Measurements from ENCODE around the gene TGFBI.

Gene TGFBI

GRCh38 chr5:136028782-136029742 lies at the start of gene TGFBI:
Gene TGFBI (plus strand): TSS chr5:136028988. CDS start chr5:136029056, 68 bp downstream.
- DNase-seq (ENCODE audit: low read depth in 1 of 2, low spot score in 1 of 2): no peak

- DNase-seq (ENCODE audit: low read depth in 1 of 2, low spot score in 1 of 2): no peak
Observed at GRCh38 chr5:135978993-135979392, 49.8 kb upstream of the TGFBI start.

DNA sequence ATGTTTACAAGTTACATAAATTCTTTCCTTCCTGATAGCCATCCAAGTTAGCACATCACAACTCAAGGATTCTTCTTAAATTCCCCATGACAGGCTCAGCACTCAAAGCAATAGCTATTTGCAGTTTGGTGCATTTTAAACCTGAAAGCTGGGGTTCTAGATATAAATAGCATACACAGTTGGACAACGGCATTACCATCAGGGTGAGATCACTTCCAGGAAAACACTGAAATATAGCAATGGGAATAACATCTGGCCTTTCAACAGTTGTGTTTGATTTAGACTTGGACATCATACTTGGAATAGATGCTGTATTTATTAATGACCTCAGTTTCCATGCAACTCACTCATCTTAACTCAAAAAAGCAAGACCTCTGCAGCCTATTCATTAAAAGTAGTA lies 49.3 kb upstream of the TGFBI start:
- no peak for DNase-seq (ENCODE audit: low read depth in 1 of 2, low spot score in 1 of 2)

DNA sequence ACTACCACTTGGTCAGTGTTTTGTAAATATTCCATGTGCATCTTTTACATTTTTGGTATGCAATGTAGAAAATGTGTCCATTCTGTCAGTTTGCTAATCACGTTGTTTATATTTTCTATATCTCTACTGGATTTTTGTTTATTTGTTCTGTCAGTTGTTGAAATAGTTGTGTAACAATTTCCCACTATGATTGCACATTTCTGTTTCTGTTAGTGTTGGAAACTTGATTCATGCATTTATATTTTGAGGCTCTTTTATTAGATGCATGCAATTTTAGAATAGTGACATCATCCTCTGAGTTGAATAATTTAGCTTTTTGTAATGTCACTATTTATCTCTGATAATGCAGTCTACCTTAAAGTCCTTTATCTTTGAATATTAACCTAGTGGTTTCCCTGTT lies 48.2 kb upstream of the TGFBI start:
- DNase-seq (ENCODE audit: low read depth in 1 of 2, low spot score in 1 of 2): no peak

DNA sequence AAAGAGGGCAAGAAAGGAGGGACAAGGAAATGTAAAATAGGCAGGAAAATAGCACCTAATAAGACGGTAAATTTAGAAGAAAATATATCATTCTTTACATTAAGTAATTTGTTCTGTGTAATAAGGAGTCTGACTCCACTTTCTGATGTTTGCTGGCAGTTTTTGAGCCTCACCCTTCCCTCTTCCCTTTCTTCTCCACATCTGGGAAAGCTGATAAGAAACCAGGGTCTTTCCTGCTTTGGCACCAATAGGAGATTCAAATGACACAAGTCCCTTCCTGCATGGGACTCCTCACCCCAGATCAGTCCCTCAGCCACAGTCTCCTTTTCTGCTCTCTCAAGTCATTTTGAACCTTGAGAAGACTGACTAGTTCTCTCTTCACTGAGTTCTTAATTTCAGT lies 42.8 kb upstream of the TGFBI start:
- no peak for DNase-seq (ENCODE audit: low read depth in 1 of 2, low spot score in 1 of 2)

- DNase-seq (ENCODE audit: low read depth in 1 of 2, low spot score in 1 of 2): no peak
Observed at GRCh38 chr5:135986401-135986800, 42.4 kb upstream of the TGFBI start.

DNA sequence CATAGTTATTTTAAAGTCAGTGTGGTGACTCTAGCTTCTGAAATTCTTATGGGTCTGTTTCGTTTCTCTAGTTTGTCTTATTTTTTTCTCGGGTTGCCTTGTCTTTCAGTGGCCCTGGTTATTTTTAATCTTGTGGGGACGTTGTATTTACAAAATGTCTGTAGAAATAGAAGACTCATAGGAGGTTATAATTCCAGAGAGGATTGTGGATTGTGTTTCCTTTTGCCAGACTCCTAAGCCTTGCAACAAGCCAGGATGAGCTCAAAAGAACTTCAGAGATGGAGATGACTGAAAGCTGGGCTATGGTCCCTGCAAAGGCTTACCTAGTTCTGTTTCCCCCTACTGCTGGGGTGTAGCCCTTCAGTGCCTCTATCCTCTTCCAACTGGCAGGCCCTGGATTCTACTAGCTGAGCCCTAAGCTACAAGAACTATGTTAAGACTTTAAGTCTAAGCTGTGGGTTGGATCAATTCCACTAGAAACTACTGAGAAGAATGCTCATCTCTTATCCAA lies 41.8 kb upstream of the TGFBI start:
- DNase-seq (ENCODE audit: low read depth in 1 of 2, low spot score in 1 of 2): no peak

- no peak for DNase-seq (ENCODE audit: low read depth in 1 of 2, low spot score in 1 of 2)
Observed at GRCh38 chr5:135988546-135988945, 40.2 kb upstream of the TGFBI start.

DNA sequence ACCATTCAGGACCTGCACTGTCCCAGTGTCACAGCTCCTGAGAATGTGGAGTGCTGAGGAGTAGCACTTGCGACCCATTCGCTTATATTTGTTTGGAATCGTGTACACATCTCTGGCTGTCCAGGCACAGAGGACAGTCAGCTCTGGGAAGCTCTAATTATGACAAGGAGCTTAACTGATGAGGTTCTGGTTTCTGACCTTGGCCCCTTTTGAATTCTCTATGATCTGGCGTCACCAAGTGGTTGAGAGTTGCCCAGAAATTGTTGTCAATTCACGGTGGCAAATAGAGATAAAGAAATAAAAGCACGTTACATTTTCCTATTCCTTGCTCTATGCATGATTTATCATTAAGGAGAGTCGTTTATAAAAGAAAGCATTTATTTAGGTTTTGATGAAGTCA lies 39.1 kb upstream of the TGFBI start:
- no peak for DNase-seq (ENCODE audit: low read depth in 1 of 2, low spot score in 1 of 2)

DNA sequence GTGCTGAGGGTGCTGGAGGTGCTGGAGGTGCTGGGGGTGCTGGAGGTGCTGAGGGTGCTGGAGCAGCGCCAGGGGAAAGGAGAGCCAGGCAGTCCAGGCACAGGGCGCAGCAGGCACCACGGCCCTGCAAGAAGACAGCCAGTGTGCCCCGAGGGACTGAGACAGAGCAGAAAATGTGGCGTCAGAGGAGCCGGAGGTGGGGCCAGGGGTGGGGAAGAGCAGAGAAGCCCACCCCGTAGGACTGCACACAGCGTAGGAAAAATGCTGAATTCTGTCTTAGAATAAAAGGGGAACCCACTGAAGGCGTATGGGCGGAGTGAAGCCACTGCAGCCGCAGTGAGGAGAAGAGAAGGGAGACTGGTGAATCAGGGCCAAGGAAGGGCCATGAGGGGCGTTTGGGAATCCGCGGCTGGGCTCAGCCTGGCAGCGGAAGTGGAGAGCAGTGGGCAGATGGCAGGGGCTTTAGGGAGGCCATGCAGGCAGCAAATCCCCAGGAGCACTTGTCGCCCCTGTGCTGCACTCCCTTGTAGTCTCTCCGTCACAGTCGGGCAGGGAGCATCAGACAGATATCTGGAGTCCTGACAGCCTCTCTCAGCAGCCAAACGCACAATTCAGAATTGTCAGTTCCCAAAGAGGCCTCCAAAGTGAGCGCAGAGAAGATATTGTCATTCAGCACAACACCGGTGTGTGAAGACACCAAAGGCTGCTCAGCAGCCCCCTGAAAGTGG lies 38.1 kb upstream of the TGFBI start:
- DNase-seq (ENCODE audit: low read depth in 1 of 2, low spot score in 1 of 2): no peak

- DNase-seq (ENCODE audit: low read depth in 1 of 2, low spot score in 1 of 2): no peak
Observed at GRCh38 chr5:135991429-135991828, 37.4 kb upstream of the TGFBI start.

DNA sequence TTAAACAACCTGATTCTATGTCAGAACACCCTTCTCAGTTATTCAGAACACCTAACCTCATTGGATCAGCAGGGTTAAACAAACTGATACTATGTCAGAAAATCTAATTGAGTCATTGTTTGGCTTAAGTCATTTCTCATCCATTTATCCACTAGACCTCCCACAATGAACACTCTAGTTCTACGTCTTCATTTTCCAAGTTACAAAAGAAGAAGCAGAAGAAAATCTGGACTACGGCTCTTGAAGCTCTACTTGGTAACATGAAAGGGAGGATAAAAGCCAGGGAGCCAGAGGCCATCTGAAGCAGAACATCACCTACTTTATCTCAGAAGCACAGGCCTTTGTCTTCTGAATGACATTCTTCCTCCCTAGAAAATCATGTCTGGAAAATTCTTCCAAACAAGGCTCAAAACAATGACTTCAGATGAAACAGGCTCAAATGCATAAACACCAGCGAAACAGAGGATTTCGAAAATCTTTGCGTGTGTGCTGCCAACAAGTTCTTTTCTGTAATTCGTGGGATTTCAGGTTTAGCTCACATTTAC lies 35.4 kb upstream of the TGFBI start:
- DNase-seq (ENCODE audit: low read depth in 1 of 2, low spot score in 1 of 2): no peak

- no peak for DNase-seq (ENCODE audit: low read depth in 1 of 2, low spot score in 1 of 2)
Observed at GRCh38 chr5:135993880-135994636, 34.7 kb upstream of the TGFBI start.

DNA sequence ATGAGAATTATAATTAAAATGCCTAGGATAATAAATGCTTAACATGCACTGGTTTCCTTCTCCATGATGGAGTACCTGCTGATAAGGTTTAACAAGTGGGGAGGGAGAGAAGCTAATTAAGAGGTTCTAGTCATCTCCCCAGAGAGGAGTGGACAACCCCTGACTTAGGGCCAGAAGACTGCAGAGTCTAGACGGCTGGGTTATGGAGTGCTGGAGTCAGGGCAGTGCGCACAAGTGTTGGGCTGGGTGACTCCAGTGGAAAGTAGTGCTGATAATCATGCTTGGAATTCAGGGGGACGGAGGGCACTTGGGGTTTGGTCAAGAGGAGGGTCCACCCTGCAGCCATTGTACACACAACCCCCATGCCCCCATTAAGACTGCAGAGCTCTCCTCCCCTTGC lies 32.8 kb upstream of the TGFBI start:
- DNase-seq (ENCODE audit: low read depth in 1 of 2, low spot score in 1 of 2): no peak

GRCh38 chr5:135996611-135997010 lies 32.2 kb upstream of the TGFBI start:
- no peak for DNase-seq (ENCODE audit: low read depth in 1 of 2, low spot score in 1 of 2)

DNA sequence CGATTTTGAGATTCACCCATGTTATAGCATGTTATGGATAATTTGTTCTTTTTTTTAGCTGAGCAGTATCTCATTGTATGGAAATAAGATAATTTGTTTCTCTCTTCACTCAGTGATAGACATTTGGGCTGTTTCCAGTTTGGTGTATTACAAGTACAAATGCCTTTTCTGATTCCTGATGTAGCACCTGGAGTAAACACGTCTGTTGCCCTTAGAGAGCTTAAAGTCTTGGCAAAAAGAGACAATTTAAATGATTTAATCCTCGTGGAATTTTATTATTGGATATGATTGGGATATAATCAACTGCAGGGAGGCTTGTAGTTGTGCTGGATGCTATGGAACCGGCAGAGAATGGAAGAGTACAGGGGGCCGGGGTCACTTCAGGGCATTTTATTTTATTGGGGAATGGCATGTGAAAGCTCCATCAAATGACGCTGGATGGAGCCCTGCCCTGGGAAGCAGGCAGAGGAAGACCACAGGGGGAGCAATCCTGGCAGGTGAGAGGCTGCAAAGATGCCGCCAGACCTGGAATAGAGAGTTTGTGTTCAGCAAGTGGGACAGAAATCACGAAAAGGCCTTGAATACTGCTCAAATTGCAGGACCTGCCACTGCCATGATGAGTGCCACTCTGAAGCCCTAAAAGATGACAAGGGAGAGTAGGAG lies 31.0 kb upstream of the TGFBI start:
- no peak for DNase-seq (ENCODE audit: low read depth in 1 of 2, low spot score in 1 of 2)

- DNase-seq (ENCODE audit: low read depth in 1 of 2, low spot score in 1 of 2): no peak
Observed at GRCh38 chr5:135998889-135999288, 29.9 kb upstream of the TGFBI start.

GRCh38 chr5:135999406-136000139 lies 29.2 kb upstream of the TGFBI start:
- no peak for DNase-seq (ENCODE audit: low read depth in 1 of 2, low spot score in 1 of 2)

DNA sequence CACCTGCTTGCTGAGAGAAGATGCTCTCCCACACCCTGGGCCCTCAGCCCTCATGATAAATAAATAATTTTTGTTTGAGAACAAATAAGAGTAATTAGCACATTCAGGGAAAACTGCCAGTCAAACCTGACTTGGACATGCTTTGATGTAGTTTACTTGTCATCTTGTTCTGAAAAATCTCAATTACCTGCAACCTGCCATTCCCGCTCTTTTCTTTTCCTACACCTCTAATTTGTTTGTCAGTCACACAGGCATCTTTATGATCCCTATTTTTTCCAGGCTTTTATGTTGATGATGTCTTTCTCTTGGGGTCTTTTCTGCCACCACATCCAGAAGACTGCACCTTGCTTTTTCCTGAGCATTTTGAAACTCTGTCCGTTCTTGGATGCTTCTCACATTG lies 28.6 kb upstream of the TGFBI start:
- DNase-seq (ENCODE audit: low read depth in 1 of 2, low spot score in 1 of 2): no peak

DNA sequence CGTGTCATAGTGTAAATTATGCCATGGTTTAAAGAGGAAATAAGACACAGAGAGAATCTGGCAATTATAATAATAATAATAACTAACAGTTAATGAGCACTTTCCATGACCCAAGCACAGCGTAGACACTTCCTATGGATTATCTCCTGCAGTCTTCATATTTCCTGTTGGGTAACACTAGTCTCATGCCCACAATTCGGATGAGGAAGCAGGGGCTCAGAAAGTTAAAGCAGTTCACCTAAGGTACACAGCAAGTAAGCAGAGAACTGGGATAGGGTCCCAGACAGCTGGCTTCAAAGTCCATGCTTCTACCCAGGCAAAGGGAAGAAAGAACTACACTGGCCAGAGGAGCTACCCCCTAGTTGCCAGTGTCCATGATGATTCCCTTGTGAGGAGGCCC lies 27.9 kb upstream of the TGFBI start:
- DNase-seq (ENCODE audit: low read depth in 1 of 2, low spot score in 1 of 2): no peak
